Measurements from ENCODE around the gene FPR3.

DNA sequence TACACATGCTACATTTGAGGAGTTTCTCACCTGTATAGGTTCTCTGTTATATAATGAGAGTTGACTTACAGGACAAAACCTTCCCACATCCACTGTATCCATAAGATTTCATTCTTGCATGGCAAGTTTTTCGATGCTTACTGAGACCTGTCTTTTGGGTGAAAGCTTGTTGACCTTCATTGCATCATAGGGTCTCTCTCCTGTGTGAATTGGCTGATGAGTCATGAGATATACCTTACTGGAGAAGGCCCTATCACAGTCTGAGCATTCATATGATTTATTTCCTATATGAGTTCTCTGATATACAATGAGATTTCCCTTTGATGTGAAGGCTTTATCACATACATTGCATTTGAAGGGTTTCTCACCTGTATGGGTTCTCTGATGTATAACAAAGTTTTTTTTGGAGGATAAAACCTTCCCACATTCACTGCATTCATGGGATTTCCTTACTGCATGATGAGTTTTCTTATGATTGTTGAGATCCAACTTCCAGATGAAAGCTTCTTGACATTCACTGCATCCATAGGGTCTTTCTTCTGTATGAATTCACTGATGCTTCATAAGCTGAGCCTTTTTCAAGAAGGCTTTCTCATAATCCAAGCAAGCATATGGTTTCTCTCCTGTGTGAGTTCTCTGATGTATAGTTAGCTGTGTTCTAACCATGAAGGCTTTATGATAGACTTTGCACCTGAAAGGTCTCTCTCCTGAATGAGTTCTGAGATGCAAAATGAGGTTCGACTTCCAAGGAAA, 67.1 kb downstream of the FPR3 start:
- TF ChIP-seq, protein P1, sequence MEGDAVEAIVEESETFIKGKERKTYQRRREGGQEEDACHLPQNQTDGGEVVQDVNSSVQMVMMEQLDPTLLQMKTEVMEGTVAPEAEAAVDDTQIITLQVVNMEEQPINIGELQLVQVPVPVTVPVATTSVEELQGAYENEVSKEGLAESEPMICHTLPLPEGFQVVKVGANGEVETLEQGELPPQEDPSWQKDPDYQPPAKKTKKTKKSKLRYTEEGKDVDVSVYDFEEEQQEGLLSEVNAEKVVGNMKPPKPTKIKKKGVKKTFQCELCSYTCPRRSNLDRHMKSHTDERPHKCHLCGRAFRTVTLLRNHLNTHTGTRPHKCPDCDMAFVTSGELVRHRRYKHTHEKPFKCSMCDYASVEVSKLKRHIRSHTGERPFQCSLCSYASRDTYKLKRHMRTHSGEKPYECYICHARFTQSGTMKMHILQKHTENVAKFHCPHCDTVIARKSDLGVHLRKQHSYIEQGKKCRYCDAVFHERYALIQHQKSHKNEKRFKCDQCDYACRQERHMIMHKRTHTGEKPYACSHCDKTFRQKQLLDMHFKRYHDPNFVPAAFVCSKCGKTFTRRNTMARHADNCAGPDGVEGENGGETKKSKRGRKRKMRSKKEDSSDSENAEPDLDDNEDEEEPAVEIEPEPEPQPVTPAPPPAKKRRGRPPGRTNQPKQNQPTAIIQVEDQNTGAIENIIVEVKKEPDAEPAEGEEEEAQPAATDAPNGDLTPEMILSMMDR (conservative IDR thresholded peaks at IDR 0.05): no peak
- TF ChIP-seq EZH2 (IDR thresholded peaks at IDR 0.05; ENCODE audit: low read depth): no peak

All from PC-9 (cell line).